Mesothelial cell of epicardium (in vitro differentiated cells): ENCODE measurements around the gene CDK1. TPM values are rescaled to one million over a fixed set of nuclear protein-coding genes. Genes with fewer than 3 reads are reported as not detected.
A peak's percentile ranks its signal among the peaks of the same experiment; 100 is the strongest.

Experiments used
- DNase-seq, 2 experiments: peaks; one replicate each; pipeline ENCODE4 v3.0.0; 2021; ENCODE audit warnings: low spot score in 2 of 2; ENCODE audit not compliant: unreplicated experiment in 2 of 2
- H3K27ac Mint-ChIP-seq: 2 replicates; pipeline ENCODE4 v1.8.0; 2021; ENCODE audit warnings: mixed read lengths
- H3K27me3 Mint-ChIP-seq: 2 replicates; pipeline ENCODE4 v1.8.0; 2021; ENCODE audit warnings: low read depth, mixed read lengths
- H3K36me3 Mint-ChIP-seq: 2 replicates; pipeline ENCODE4 v1.8.0; 2021; ENCODE audit warnings: mixed read lengths
- H3K4me1 Mint-ChIP-seq: 2 replicates; pipeline ENCODE4 v1.8.0; 2021; ENCODE audit warnings: mixed read lengths
- H3K4me3 Mint-ChIP-seq: 2 replicates; pipeline ENCODE4 v1.8.0; 2021; ENCODE audit warnings: mild to moderate bottlenecking, moderate library complexity, mixed read lengths
- H3K9me3 Mint-ChIP-seq: 2 replicates; pipeline ENCODE4 v1.8.0; 2021; ENCODE audit warnings: mixed read lengths
- total RNA-seq: library from RNA; stranded (reverse); gene quantifications from 3 replicates; pipeline ENCODE4 v1.2.1, GENCODE V29; 2021
- TF ChIP-seq, protein P1 (sequence below): fragments of 200-600 bp; sonication (generic); IDR thresholded peaks from one replicate; pipeline ENCODE4 v1.5.0; 2021; ENCODE audit warnings: antibody characterized with exemption; ENCODE audit not compliant: unreplicated experiment

The CDK1 gene
- total RNA-seq, 1 donor from 2014 or later, result 41.9 TPM

DNA sequence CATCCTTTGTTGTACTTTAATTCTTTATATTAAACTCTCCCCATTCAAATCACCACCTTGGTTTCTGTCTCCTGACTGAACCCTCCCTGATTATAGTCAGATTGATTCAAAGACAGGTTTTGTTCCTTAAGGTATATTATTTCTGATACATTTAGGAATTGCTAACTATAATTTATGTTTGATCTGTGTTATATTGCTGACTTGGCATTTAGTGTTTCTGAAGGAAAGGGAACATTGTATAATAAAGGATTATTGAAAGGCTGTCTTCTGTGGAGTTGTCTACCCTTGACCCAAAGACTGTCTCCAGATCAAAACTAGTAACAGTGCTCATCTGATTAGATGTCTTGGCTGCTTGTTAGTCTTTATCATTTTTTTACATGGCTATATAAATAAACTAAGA lies 10.3 kb downstream of the CDK1 start:
- Mint-ChIP-seq H3K27me3 (no peaks in the 10 kb centered on the region), H3K9me3 (no peaks in the 10 kb centered on the region), H3K4me1 (peaks cover 12% of the 10 kb centered on the region), H3K27ac (peak overlapping the region; percentile 48), H3K36me3 (peaks cover 27% of the 10 kb centered on the region), H3K4me3 (no peak overlapping the region)
- TF ChIP-seq, protein P1, sequence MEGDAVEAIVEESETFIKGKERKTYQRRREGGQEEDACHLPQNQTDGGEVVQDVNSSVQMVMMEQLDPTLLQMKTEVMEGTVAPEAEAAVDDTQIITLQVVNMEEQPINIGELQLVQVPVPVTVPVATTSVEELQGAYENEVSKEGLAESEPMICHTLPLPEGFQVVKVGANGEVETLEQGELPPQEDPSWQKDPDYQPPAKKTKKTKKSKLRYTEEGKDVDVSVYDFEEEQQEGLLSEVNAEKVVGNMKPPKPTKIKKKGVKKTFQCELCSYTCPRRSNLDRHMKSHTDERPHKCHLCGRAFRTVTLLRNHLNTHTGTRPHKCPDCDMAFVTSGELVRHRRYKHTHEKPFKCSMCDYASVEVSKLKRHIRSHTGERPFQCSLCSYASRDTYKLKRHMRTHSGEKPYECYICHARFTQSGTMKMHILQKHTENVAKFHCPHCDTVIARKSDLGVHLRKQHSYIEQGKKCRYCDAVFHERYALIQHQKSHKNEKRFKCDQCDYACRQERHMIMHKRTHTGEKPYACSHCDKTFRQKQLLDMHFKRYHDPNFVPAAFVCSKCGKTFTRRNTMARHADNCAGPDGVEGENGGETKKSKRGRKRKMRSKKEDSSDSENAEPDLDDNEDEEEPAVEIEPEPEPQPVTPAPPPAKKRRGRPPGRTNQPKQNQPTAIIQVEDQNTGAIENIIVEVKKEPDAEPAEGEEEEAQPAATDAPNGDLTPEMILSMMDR, result no peak
- no peak for DNase-seq

DNA sequence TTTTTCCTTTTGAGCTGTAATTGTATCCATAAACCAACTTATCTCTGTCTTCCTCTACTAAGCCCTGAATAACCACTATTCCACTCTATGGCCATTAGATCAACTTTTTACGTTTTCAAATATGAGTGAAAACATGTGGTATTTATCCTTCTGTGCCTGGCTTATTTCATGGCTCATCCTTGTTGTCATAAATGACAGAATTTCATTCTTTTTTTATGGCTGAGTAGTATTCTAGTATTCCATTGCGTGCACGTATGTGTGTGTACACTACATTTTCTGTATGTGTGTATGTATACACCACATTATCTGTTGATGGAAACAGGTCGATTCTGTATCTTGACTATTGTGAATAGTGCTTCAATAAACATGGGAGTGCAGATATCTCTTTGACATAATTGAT lies 11.1 kb downstream of the CDK1 start:
- Mint-ChIP-seq H3K4me1 (peaks cover 8% of the 10 kb centered on the region), H3K4me3 (no peak overlapping the region), H3K9me3 (no peaks in the 10 kb centered on the region), H3K27me3 (no peaks in the 10 kb centered on the region), H3K27ac (no peak overlapping the region), H3K36me3 (peaks cover 29% of the 10 kb centered on the region)
- TF ChIP-seq, protein P1, result no peak
- no peak for DNase-seq

DNA sequence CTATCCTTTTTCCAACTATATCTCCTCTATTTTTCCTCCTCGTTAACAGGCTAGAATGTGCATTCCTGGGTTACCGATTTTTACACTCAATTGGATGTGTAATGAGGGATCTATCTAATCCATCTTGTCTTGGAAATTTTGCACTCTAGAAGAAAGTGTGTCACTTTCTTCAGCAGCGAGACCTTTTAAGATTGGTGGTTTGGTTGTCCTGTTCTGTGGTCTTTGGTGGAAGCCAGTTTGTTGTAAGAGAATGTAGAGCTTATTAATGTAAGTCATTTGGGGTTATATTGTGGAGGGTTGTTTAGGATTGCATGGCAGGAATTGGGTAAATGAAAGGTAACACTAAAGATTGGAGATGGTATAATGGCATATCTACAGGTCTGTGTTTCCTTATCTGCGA lies 16.7 kb downstream of the CDK1 start:
- no peaks in the 10 kb centered on the region for H3K27me3 Mint-ChIP-seq

DNA sequence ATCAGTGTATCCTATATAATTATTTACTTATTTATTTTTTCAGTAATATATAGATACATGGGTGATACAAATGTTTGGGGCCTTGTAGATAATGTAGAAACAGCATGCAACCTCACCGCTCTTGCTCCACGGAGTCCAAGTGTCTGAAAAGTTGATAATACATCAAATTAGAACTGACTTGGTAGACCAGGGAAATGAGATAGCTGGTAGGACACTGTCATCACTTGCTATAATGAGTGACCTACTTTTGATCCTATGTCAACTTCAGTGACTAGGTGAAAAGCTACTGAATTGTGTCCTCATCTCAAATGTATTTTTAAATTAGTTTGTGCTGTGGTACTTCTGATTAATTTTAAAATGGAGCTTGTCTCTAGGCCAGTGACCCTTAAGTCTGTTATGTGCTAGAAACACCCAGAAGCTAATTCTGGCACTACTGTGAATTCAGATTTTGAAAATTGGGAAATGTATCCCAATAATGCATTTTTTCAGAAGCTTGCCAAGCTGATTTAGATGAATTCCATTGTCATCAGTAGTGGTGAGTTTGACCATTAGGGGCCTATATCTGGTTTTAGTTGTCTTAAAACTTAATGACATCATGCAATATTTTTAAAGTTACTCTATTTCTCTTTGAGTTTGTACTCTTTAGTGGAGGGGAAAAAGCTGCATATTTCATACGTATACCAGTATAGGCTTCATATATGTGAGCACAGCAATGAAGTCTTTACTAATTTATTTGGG lies 17.4 kb downstream of the CDK1 start:
- no peak for DNase-seq
- no peak overlapping the region for H3K4me3 Mint-ChIP-seq
- H3K27me3 Mint-ChIP-seq, result no peaks in the 10 kb centered on the region
- no peaks in the 10 kb centered on the region for H3K9me3 Mint-ChIP-seq
- no peaks in the 10 kb centered on the region for H3K4me1 Mint-ChIP-seq
- H3K36me3 Mint-ChIP-seq, result peaks cover 32% of the 10 kb centered on the region
- TF ChIP-seq, protein P1, result no peak
- H3K27ac Mint-ChIP-seq, result no peak overlapping the region

More for the DNA sequence above, 16.7 kb downstream of the CDK1 start:
- H3K4me3 Mint-ChIP-seq, result no peak overlapping the region
- H3K9me3 Mint-ChIP-seq, result no peaks in the 10 kb centered on the region
- DNase-seq, result no peak
- TF ChIP-seq, protein P1, result no peak
- no peak overlapping the region for H3K27ac Mint-ChIP-seq
- H3K36me3 Mint-ChIP-seq, result peaks cover 35% of the 10 kb centered on the region
- no peaks in the 10 kb centered on the region for H3K4me1 Mint-ChIP-seq

DNA sequence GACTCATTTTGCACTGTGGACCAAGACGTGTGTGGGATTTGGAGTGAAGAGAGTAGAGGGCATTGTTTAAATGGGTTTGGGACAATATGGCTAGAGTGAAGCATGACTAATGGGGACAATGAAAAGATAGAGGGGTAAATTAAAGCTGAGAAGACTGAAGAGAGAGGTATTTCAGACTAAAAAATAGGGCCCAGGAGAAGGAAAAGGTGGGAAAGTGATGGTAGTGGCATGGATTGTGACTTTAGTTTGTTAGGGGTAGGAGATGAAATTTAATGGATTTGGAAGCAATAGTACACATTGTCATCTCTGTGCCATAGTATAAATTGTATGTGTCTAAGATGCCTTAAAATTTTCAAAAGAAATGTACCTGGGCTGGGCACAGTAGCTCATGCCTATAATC lies 18.2 kb downstream of the CDK1 start:
- DNase-seq, result no peak
- Mint-ChIP-seq H3K4me3 (no peak overlapping the region), H3K27ac (no peak overlapping the region), H3K27me3 (no peaks in the 10 kb centered on the region), H3K36me3 (peaks cover 25% of the 10 kb centered on the region), H3K4me1 (peaks cover 8% of the 10 kb centered on the region), H3K9me3 (no peaks in the 10 kb centered on the region)
- TF ChIP-seq, protein P1, result no peak
